GM12872 (cell line): ENCODE data around the gene DHRS3.

Source experiments
- CTCF ChIP-seq: IDR thresholded peaks from 3 replicates; pipeline ENCODE4 v1.5.1; 2011; ENCODE audit warnings: low read depth, mild to moderate bottlenecking, low read length, moderate library complexity; ENCODE audit not compliant: insufficient read depth

Gene DHRS3, protein sequence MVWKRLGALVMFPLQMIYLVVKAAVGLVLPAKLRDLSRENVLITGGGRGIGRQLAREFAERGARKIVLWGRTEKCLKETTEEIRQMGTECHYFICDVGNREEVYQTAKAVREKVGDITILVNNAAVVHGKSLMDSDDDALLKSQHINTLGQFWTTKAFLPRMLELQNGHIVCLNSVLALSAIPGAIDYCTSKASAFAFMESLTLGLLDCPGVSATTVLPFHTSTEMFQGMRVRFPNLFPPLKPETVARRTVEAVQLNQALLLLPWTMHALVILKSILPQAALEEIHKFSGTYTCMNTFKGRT

GRCh38 chr1:12617901-12618660 lies at the start of gene DHRS3:
TSS of gene DHRS3 (minus strand) at chr1:12618210. CDS start at chr1:12617348, 862 bp downstream.
- TF ChIP-seq CTCF = no peak

DNA sequence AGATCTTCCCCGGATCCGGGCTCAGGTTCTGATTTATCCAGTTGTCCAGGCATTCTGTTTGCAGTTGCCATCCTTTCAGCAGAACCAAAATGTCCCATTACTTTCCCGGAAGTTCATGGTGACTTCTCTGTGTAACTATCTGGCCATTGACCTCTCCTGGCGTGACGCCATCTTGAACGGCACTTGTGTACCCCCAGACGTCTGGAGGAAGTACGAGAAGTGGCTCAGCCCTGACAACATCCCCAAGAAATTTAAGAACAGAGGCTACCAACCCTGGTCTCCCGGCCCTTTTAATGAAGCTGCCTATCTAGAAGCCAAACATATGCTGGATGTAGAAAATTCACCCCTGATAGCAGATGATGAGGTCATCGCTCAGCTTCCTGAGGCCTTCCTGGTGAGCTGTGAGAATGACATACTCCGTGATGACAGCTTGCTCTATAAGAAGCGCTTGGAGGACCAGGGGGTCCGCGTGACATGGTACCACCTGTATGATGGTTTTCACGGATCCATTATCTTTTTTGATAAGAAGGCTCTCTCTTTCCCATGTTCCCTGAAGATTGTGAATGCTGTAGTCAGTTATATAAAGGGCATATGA lies 48.2 kb upstream of the DHRS3 start:
- TF ChIP-seq CTCF = no peak

- TF ChIP-seq CTCF = no peak
Observed at GRCh38 chr1:12665511-12665910, 47.5 kb upstream of the DHRS3 start.

GRCh38 chr1:12662556-12662955 lies 44.5 kb upstream of the DHRS3 start:
- no peak for TF ChIP-seq CTCF

- no peak for TF ChIP-seq CTCF
Observed at GRCh38 chr1:12661606-12662219, 43.7 kb upstream of the DHRS3 start.

DNA sequence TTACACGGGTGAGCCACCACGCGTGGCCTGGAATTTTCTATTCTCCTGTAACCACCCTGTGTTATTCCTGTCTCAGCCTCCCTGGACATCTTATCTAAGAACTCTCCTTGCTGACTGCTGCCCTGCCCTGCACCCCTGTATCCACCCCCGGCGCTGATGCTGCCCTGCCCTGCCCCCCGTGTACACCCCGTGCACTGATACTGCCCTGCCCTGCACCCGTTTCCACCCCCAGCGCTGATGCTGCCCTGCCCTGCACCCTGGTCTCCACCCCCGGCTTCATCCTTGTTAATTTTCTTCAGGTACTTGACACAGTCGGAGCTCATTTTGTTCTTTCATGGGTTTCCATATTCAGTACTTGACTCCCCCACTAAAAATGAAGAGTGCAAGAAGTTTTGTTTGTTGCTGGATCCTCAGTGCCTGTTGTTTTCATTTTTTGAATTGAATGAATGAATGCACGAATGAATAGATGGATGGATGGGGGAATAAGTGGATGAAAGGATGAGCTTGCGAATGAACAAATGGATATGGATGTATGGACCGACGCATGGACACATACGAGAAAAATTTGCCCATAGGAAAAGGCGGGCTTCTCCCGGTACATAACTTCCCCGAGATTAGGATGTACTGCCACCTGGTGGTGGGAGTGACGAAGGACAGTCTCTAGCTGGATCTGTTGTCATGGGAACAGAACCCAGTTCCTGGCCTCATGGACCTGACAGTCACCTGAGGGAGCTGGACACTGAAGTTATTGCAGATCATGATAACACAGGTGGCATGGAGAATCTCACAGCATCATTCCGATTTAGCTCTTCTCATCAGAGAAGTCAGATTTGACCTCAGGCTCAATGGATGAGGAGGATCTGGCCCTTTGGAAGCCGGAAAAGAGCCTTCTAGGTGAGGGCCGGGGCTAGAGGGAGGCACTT lies 40.8 kb upstream of the DHRS3 start:
- peak; percentile 94 for TF ChIP-seq CTCF
